KOPT-K1 (cell line): ENCODE measurements around the gene FBXW11.

Source experiments
- H3K27ac ChIP-seq: fragments of 200-600 bp; sonication (generic); 2 replicates; pipeline ENCODE4 v1.5.1; 2016; ENCODE audit warnings: antibody characterized with exemption, mild to moderate bottlenecking, low read depth, low read length; ENCODE audit not compliant: poor library complexity, severe bottlenecking
- H3K36me3 ChIP-seq: fragments of 200-600 bp; sonication (generic); 2 replicates; pipeline ENCODE4 v1.5.1; 2017; ENCODE audit warnings: antibody characterized with exemption, mild to moderate bottlenecking, low read length, moderate library complexity; ENCODE audit not compliant: insufficient read depth
- H3K9me3 ChIP-seq: fragments of 200-600 bp; sonication (generic); 2 replicates; pipeline ENCODE4 v1.5.1; 2017; ENCODE audit warnings: antibody characterized with exemption, low read length, mild to moderate bottlenecking; ENCODE audit not compliant: insufficient read depth, poor library complexity, severe bottlenecking

The FBXW11 gene

GRCh38 chr5:171851251-171851650 lies 155.2 kb downstream of the FBXW11 start:
- no peaks in the 10 kb centered on the region for H3K9me3 ChIP-seq
- no peaks in the 10 kb centered on the region for H3K36me3 ChIP-seq
- no peak overlapping the region for H3K27ac ChIP-seq

- no peak overlapping the region for H3K27ac ChIP-seq
These were observed 156.0 kb downstream of the FBXW11 start for GRCh38 chr5:171850324-171850947.

GRCh38 chr5:171849585-171850323 lies 156.7 kb downstream of the FBXW11 start:
- Histone ChIP-seq H3K36me3 (no peaks in the 10 kb centered on the region), H3K27ac (no peak overlapping the region), H3K9me3 (no peaks in the 10 kb centered on the region)

More at GRCh38 chr5:171850324-171850947, 156.0 kb downstream of the FBXW11 start:
- Histone ChIP-seq H3K9me3 (no peaks in the 10 kb centered on the region), H3K36me3 (no peaks in the 10 kb centered on the region)

GRCh38 chr5:171848911-171849520 lies 157.4 kb downstream of the FBXW11 start:
- Histone ChIP-seq H3K27ac (no peak overlapping the region), H3K9me3 (no peaks in the 10 kb centered on the region), H3K36me3 (no peaks in the 10 kb centered on the region)

GRCh38 chr5:171848486-171848885 lies 158.0 kb downstream of the FBXW11 start:
- Histone ChIP-seq H3K27ac (no peak overlapping the region), H3K36me3 (no peaks in the 10 kb centered on the region), H3K9me3 (no peaks in the 10 kb centered on the region)

- Histone ChIP-seq H3K36me3 (no peaks in the 10 kb centered on the region), H3K27ac (no peak overlapping the region), H3K9me3 (no peaks in the 10 kb centered on the region)
These were observed 158.4 kb downstream of the FBXW11 start for GRCh38 chr5:171848006-171848405.

- Histone ChIP-seq H3K36me3 (no peaks in the 10 kb centered on the region), H3K9me3 (no peaks in the 10 kb centered on the region), H3K27ac (no peak overlapping the region)
These were observed 159.4 kb downstream of the FBXW11 start for GRCh38 chr5:171847026-171847425.

GRCh38 chr5:171846323-171846722 lies 160.1 kb downstream of the FBXW11 start:
- Histone ChIP-seq H3K9me3 (no peaks in the 10 kb centered on the region), H3K27ac (no peak overlapping the region), H3K36me3 (no peaks in the 10 kb centered on the region)

GRCh38 chr5:171845857-171846256 lies 160.6 kb downstream of the FBXW11 start:
- no peak overlapping the region for H3K27ac ChIP-seq
- H3K9me3 ChIP-seq: no peaks in the 10 kb centered on the region
- H3K36me3 ChIP-seq: no peaks in the 10 kb centered on the region

GRCh38 chr5:171845040-171845630 lies 161.3 kb downstream of the FBXW11 start:
- Histone ChIP-seq H3K27ac (no peak overlapping the region), H3K9me3 (no peaks in the 10 kb centered on the region), H3K36me3 (no peaks in the 10 kb centered on the region)

GRCh38 chr5:171842777-171843328 lies 163.6 kb downstream of the FBXW11 start:
- no peaks in the 10 kb centered on the region for H3K36me3 ChIP-seq
- H3K9me3 ChIP-seq: no peaks in the 10 kb centered on the region
- no peak overlapping the region for H3K27ac ChIP-seq

GRCh38 chr5:171841984-171842776 lies 164.3 kb downstream of the FBXW11 start:
- Histone ChIP-seq H3K9me3 (no peaks in the 10 kb centered on the region), H3K36me3 (no peaks in the 10 kb centered on the region), H3K27ac (no peak overlapping the region)

- H3K9me3 ChIP-seq: no peaks in the 10 kb centered on the region
- no peak overlapping the region for H3K27ac ChIP-seq
- H3K36me3 ChIP-seq: no peaks in the 10 kb centered on the region
These were observed 165.5 kb downstream of the FBXW11 start for GRCh38 chr5:171840711-171841522.

GRCh38 chr5:171840066-171840465 lies 166.4 kb downstream of the FBXW11 start:
- Histone ChIP-seq H3K9me3 (no peaks in the 10 kb centered on the region), H3K27ac (no peak overlapping the region), H3K36me3 (no peaks in the 10 kb centered on the region)
